HG03097 (cell line): ENCODE measurements around the gene ZNF468.
A peak's percentile ranks its signal among the peaks of the same experiment; 100 is the strongest.
"Not testable (repeated sequence)": the region's sequence is repeated elsewhere in the genome, so short reads cannot be mapped to it uniquely, and the experiment has no call there.

Experiments used
- ATAC-seq: cut with Tn5 transposase; IDR thresholded peaks from one replicate; pipeline ENCODE4 v1.9.1; 2021; ENCODE audit not compliant: unreplicated experiment, low FRiP score

The ZNF468 gene

DNA sequence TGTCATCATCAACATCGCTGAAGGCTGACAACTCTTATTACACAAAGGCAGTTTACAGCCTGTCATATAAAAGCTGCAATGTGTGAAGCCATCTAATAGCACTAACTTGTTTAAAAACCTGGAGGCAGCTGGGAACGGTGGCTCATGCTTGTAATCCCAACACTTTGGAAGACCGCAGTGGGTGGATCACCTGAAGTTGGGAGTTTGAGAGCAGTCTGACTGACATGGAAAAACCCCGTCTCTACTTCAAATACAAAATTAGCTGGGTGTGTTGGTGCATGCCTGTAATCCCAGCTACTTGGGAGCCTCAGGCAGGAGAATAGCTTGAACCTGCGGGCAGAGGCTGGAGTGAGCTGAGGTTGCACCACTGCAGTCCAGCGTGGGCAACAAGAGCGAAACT, 27.6 kb downstream of the ZNF468 start:
- ATAC-seq, result not testable (repeated sequence)

DNA sequence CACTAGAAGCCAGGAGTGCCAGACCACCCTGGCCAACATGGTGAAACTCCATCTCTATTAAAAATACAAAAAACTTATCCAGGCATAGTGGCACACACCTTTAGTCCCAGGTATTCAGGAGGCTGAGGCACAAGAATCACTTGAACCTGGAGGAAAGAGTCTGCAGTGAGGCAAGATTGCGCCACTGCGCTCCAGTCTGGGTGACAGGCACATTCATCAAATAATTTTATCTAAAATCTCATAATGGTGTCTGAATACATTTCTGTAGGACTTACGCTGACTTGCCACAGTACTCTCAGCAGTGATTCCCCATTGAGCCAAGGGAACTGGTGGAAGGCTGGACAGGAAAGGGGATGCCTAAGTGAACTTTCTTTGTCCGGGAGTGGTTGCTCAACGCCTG, 31.7 kb downstream of the ZNF468 start:
- no peak for ATAC-seq

DNA sequence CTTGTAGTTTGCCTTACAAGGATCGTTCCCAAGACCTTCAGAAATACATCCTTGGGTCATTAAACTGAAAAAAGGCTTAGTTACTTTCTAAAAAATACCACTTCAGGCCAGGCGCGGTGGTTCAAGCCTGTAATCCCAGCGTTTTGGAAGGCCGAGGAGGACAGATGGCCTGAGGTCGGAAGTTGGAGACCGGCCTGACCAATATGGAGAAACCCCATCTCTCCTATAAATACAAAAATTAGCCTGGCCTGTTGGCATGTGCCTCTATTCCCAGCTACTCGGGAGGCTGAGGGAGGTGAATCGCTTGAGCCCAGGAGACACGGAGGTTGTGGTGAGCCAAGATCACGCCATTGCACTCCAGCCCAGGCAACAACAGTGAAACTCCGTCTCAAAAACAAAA, 33.7 kb downstream of the ZNF468 start:
- no peak for ATAC-seq

DNA sequence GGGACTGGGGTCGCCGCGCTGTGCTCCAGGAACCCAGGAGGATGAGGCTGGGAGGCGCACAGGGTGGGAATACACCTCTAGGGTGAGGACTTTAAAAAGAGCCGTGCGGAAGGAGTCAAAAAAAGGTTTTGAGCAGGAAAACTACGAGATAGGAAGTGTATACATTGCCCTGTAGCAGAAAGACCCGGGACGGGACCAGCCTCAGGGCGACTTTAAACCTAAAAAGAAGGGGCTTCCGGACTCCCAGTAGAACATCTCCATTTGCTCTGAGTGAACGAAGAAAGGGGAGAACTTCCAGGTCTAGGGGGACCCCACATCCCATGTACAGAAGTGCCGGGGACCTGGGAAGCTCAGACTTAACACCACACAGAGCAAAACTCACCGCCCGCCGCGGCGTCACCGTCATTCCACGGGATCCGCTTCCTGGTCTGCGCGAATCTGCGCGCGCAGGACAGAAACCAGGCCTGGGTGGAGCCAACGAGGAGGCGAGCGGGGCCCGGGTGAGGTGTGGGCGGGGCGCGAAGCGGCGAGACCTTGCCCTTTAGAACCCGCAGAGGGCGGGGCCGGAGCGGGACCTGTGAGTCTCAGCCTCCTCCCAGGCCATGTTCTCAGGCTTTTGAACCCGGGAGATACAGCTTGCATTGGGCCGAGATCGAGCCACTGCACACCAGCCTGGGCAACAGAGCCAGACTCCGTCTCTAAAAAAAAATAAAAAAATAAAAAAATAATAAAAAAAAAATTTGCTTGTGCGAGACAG, 36.0 kb downstream of the ZNF468 start, which contains the start of gene ZNF28:
Gene ZNF28 (minus strand): TSS at position 430 of the 757 bp plus-strand sequence. CDS start 3,675 bp downstream, outside the sequence.
- ATAC-seq, result peak; percentile 94

DNA sequence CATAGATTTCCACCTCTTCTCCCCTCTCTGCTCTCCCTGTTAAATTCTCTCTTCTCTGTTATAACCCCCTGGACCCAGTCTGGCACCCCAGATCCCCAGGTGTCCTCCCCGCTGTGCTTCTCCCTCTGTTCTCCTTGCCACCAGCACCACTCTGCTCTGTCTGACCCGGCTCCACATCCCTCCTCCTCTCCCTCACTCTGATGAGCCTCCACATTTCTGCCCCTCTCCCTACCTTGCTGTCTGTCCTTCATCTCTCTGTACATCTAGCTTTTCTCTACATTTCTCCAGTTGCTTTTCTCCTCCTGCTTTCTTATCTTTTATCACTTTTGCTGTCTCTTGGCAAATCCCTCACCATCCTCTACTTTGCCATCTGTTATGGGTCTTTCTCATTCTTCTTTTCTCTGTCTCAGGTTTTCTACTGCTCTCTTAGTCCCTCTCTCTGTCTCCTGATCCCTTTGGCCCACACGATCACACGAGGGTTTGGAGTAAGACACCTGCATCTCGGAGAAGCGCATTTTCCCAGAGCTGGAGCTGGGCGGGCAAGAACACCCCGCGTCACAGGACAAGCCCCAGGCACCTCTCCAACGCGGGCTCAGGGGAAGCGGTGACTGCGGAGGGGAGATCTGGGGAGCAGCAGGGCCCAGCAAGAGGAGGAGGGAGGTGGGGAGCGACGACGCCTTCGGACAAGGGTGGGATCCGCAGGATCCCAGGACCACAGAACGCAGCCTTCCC, 36.8 kb downstream of the ZNF468 start:
- peak; percentile 25 for ATAC-seq

DNA sequence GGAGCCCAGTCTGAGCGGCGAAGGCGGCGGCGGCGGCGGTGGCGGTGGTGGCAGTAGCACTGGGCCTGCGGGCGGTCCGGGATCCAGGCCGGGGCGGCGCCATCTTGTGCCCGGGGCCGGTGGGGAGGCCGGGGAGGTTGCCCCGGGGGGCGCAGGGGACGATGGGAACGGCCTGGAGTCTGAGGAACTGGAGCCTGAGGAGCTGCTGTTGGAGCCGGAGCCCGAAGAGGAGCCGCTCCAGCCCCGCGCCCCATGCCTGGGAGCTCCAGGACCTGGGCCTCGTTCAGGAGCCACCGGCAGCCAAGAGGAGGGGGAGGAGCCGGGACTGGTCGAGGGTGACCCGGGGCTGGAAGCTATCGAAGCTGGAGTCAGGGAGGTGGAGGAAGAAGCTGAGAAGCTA, 47.6 kb downstream of the ZNF468 start:
- ATAC-seq, result no peak

DNA sequence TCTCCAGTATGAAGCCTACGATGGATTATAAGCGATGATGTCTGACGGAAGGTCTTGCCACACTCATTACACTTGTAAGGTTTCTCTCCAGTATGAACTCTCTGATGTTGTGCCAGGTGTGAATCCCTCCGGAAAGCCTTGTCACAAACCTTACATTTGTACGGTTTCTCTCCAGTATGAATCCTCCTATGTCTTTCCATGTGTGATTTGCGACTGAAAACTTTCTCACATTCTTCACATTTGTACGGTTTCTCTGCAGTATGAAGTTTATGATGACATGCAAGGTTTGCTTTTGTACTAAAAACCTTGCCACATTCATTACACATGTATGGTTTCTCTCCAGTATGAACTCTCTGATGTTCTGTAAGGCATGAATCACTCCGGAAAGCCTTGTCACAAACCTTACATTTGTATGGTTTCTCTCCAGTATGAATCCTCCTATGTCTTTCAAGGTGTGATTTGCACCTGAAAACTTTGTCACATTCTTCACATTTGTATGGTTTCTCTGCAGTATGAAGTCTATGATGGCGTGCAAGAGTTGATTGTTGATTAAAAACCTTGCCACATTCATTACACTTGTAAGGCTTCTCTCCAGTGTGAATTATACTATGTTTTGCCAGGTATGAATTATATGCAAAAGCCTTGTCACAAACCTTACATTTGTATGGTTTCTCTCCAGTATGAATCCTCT, 57.3 kb downstream of the ZNF468 start:
- ATAC-seq, result not testable (repeated sequence)

DNA sequence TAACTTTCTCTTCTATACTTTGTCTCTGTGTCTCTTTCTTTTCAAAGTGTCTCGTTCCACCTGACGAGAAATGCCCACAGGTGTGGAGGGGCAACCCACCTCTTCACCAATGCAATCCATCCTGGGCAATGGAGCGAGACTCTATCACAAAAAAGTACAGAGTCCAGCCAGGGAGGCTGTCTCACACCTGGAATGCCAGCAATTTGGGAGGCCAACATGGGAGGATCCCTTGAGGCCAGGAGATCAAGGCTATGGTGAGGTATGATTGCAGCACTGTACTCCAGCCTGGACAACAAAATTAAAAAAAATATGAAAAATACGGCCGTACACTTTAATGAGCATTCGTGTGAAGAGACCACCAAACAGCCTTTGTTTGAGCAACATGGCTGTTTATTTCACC, 68.0 kb downstream of the ZNF468 start:
- no peak for ATAC-seq
